ENCODE measurements around the gene FDXR.

FDXR gene

DNA sequence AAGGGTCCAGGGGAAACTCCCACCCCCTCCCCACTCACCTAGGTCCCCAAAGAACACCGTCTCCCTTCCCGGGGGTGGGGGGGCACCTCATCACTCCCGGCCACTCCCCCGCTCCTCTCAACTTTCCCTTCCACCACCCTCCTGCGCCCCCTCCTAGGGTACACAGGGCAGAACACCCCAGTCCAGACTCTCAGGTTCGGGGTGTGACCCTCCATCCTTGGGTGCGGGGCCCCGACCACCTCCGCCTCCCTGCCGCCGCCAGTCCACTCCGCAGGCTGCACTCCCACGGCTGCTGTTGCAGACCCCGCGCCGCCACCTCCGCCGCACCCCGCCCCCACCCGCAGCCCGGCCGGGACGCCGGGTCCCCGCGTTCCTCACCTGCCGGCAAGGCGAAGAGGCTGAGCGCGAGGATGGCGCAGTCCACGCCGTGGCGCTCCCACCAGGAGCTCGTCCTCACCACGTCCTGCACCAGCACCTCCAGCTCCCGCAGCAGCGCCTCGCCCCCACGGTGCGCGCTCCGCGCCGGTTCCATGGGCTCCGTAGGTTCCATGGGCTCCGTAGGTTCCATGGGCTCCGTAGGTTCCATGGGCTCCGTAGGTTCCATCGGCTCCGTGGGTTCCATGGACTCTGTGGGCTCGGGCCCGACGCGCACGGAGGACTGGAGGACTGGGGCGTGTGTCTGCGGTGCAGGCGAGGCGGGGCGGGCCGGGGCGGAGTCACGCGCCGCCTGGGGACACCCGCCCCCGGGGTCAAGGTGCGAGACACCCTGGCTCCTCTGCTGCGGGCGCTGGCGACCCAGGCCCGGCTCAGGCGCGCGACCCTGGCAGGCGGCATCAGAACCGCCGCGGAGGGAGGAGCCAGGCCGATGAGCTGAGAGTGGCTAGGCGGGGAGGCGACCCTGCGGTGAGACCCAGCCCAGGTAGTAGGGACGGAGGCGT lies 20.4 kb upstream of the FDXR start, which contains the start of gene FADS6:
Gene FADS6 (minus strand): TSS at position 660 of the 938 bp plus-strand sequence. CDS start 38 bp downstream, at position 622.
- peak; percentile 60 for DNase-seq
- Mint-ChIP-seq H3K4me3 (peak within 1 kb of the TSS; percentile 78), H3K27me3 (ENCODE audit: low read depth, poor library complexity) (peaks cover 99% of the 10 kb centered on the region), H3K4me1 (peaks cover 29% of the 10 kb centered on the region), H3K36me3 (ENCODE audit: low read depth) (no peaks in the 10 kb centered on the region), H3K27ac (no peak within 1 kb of the TSS), H3K9me3 (no peaks in the 10 kb centered on the region)
- TF ChIP-seq, protein P1, sequence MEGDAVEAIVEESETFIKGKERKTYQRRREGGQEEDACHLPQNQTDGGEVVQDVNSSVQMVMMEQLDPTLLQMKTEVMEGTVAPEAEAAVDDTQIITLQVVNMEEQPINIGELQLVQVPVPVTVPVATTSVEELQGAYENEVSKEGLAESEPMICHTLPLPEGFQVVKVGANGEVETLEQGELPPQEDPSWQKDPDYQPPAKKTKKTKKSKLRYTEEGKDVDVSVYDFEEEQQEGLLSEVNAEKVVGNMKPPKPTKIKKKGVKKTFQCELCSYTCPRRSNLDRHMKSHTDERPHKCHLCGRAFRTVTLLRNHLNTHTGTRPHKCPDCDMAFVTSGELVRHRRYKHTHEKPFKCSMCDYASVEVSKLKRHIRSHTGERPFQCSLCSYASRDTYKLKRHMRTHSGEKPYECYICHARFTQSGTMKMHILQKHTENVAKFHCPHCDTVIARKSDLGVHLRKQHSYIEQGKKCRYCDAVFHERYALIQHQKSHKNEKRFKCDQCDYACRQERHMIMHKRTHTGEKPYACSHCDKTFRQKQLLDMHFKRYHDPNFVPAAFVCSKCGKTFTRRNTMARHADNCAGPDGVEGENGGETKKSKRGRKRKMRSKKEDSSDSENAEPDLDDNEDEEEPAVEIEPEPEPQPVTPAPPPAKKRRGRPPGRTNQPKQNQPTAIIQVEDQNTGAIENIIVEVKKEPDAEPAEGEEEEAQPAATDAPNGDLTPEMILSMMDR (IDR thresholded peaks at IDR 0.05): no peak

DNA sequence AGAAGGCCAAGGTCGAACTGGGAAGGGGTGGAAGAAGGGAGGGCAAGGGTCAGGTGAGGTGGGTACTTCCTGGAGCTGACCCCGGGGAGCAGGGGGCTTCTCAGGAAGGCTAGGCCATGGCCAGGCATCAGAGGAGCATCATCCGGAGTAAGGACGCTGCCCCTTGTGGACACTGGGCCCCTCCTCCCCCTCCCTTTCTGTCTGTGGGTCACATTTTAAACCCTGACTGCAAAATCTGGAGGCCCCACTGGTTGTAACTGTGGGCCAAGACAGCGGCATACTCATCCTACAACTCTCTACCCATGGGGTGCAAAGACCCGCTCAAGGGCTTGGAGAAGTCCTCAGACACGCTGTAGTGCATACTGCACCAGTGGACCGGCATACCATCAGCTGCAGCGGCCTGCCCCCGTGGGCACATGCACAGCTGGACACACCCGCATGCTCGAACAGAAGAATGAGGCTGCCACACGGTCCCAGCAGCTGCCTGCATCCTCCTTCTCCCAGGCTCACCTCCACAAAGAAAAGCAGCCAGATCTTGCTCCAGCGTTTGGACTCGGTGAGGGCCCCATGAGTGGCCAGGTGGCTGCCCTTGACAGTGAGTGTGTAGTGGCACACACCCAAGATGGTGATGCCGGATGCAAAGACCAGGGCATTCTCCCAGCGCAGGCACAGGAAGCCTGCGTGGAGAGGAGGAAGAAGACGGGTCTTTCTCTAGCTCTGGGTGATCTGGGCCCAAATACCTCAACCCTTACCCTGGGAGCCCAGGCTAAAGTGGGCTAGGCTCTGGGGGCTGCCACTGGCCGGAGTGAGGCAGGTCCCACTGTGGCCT lies 19.4 kb upstream of the FDXR start:
- H3K36me3 Mint-ChIP-seq (ENCODE audit: low read depth): no peaks in the 10 kb centered on the region
- DNase-seq: no peak
- H3K4me1 Mint-ChIP-seq: peaks cover 29% of the 10 kb centered on the region
- TF ChIP-seq, protein P1 (IDR thresholded peaks at IDR 0.05): no peak
- no peaks in the 10 kb centered on the region for H3K9me3 Mint-ChIP-seq
- no peak overlapping the region for H3K27ac Mint-ChIP-seq
- no peak overlapping the region for H3K4me3 Mint-ChIP-seq
- peaks cover 95% of the 10 kb centered on the region for H3K27me3 Mint-ChIP-seq (ENCODE audit: low read depth, poor library complexity)

DNA sequence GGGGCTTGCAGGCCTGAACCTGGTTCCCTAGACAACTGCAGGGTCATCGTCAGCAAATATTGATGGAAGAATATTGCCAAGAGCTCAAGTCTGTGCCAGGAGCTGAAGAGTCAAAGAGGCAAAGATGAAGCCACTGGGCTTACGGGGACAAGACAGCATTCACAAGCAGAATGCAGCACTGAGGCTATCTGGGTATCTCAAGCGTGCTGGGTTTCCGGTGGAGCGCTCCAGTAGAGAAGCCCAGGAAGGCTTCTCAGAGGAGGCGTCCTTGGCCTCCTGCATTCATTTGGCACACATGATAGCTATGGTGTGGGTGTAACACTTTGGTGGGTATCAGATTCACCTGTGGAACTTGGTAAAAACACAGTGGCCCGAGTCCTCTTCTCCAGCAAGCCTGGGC lies 17.8 kb upstream of the FDXR start:
- Mint-ChIP-seq H3K27ac (no peak overlapping the region), H3K36me3 (ENCODE audit: low read depth) (no peaks in the 10 kb centered on the region), H3K27me3 (ENCODE audit: low read depth, poor library complexity) (peaks cover 94% of the 10 kb centered on the region), H3K9me3 (no peaks in the 10 kb centered on the region), H3K4me3 (no peak overlapping the region), H3K4me1 (peaks cover 29% of the 10 kb centered on the region)
- TF ChIP-seq, protein P1 (IDR thresholded peaks at IDR 0.05): no peak
- no peak for DNase-seq

DNA sequence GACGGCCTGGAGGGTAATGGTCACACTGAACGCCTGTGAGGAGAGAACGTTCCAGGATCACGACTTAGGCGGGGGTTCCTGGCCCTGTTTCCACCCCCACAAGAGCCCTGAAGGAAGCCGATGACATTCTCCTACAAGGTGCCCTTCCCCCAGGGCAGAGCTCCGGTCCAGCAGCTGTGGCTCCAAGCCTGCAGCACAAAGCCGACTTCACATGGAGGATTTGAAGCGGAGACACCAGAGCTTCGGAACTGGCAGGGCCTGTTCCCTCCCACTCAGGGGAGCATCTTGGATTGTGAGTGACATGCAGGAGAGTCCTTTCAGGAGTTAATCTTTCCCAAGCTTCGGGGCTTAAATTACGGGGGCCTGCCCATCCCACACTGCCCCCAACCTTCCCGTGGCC lies 15.7 kb upstream of the FDXR start:
- H3K27ac Mint-ChIP-seq: no peak overlapping the region
- TF ChIP-seq, protein P1 (IDR thresholded peaks at IDR 0.05): no peak
- H3K36me3 Mint-ChIP-seq (ENCODE audit: low read depth): no peaks in the 10 kb centered on the region
- H3K4me3 Mint-ChIP-seq: no peak overlapping the region
- DNase-seq: no peak
- H3K9me3 Mint-ChIP-seq: no peaks in the 10 kb centered on the region
- H3K27me3 Mint-ChIP-seq (ENCODE audit: low read depth, poor library complexity): peaks cover 83% of the 10 kb centered on the region
- peaks cover 18% of the 10 kb centered on the region for H3K4me1 Mint-ChIP-seq

DNA sequence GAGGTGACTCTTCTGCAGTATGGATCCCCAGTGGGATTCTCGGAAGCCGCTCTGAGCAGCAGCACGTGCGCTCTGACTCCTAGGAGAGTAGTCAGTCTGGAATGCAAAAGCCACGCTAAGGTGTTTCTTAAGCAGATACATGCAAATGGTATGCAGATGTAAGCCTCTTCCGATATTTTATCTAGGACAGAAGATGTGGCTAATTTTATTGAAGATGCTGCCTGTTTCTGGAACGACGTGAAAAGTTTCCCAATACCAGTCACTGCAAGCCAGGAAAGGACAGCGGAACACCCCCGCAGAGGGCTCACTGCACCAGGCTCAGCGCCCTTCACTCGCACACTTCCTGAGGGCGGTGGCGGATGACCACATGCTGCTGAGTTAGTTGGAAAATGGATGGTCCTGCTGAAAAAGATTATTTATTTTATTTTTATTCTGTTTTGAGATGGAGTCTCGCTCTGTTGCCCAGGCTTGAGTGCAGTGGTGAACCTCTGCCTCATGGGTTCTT lies 10.5 kb upstream of the FDXR start:
- Mint-ChIP-seq H3K4me1 (peaks cover 11% of the 10 kb centered on the region), H3K27me3 (ENCODE audit: low read depth, poor library complexity) (peaks cover 56% of the 10 kb centered on the region), H3K9me3 (no peaks in the 10 kb centered on the region), H3K36me3 (ENCODE audit: low read depth) (no peaks in the 10 kb centered on the region), H3K4me3 (no peak overlapping the region), H3K27ac (no peak overlapping the region)
- TF ChIP-seq, protein P1 (IDR thresholded peaks at IDR 0.05): no peak
- DNase-seq: no peak
